GM12891 (cell line): ENCODE measurements around the gene B3GAT2.

ENCODE experiments used
- POLR2A ChIP-seq: IDR thresholded peaks from 2 replicates; pipeline ENCODE4 v1.6.1; 2011; ENCODE audit warnings: low read depth, low read length, control low read depth
- POLR2AphosphoS5 ChIP-seq: IDR thresholded peaks from 2 replicates; pipeline ENCODE4 v1.6.1; 2011; ENCODE audit warnings: low read depth, low read length, control low read depth

DNA sequence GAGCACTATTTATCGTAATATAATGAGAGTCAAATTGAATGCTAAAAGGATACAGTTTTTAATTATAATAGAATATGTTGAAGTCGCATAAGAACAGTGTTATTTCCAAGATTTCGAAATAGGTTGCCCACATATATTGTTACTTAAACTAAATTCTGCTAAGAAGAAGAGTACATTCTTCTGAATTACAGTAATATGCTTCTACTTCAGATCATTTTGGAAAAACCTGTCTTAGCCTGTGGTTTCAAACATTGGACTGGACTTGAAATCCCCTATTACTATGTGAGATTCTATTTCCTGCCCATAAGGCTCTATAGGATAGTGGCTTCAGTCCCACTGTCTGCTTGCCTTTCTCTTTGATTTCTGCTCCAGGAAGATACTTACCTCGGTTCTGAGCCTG lies 137.2 kb downstream of the B3GAT2 start:
- TF ChIP-seq POLR2AphosphoS5 (no peak), POLR2A (no peak)
